Measurements from ENCODE around the gene KLHL24. TPM values are rescaled to one million over a fixed set of nuclear protein-coding genes. Genes with fewer than 3 reads are reported as not detected.

KLHL24 gene
- total and polyA plus RNA-seq, 4 experiments from 2014 or later = 38.9 to 108 (median 75.3) TPM

DNA sequence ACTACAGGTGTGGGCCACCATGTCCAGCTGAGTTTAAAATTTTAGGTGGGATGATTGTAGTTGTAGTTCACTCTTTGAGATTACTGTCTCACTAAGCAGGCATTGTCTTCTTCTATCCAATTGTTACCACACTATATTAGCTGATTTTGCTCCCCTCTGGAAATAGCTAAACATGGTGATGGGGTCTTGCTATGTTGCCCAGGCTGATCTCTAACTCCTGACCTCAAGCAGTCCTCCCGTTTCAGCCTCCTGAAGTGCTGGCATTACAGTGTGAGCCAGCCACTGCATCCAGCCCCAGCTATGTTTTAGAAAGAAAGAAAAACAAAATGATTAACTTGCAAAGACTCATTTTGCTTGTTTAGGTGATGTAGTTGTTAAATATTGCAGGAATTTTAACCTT, 92.8 kb downstream of the KLHL24 start:
- H3K9me3 ChIP-seq (ENCODE audit: control insufficient read depth in 1 of 2, low read length in 2 of 2) = no peaks in the 10 kb centered on the region
- Mint-ChIP-seq H3K4me1 (peaks cover 0 to 3% (median under 1%) of the 10 kb centered on the region in 4 donors), H3K4me3 (no peak overlapping the region), H3K27ac (peak overlapping the region in 3 of 7 donors; percentile 43 to 75 (median 44)), H3K27me3 (no peaks in the 10 kb centered on the region), H3K9me3 (no peaks in the 10 kb centered on the region), H3K36me3 (peaks cover 59 to 74% of the 10 kb centered on the region in 2 donors)
- intact Hi-C loops (cut with micrococcal nuclease) = no loop called here
- CTCF ChIA-PET (ENCODE audit: partially characterized antibody) = interaction anchor here (1.0 to 1.1 kb wide), 2 partner anchors 39 to 67 kb away, joined by 3 to 4 read pairs; no protein-coding TSS in a partner anchor
- POLR2A ChIA-PET (ENCODE audit: partially characterized antibody) = no interaction called here
- H3K27ac ChIP-seq (ENCODE audit: low read depth, low read length) = no peak overlapping the region
- no peaks in the 10 kb centered on the region for H3K4me1 ChIP-seq (ENCODE audit: insufficient read depth, low read length)
- peaks cover 32% of the 10 kb centered on the region for H3K36me3 ChIP-seq (ENCODE audit: insufficient read depth, low read length)
- no peak overlapping the region for H3K4me3 ChIP-seq (ENCODE audit: low read length in 2 of 2)
- H3K27me3 ChIP-seq (ENCODE audit: insufficient read depth, low read length) = no peaks in the 10 kb centered on the region
- DNase-seq = no peak

DNA sequence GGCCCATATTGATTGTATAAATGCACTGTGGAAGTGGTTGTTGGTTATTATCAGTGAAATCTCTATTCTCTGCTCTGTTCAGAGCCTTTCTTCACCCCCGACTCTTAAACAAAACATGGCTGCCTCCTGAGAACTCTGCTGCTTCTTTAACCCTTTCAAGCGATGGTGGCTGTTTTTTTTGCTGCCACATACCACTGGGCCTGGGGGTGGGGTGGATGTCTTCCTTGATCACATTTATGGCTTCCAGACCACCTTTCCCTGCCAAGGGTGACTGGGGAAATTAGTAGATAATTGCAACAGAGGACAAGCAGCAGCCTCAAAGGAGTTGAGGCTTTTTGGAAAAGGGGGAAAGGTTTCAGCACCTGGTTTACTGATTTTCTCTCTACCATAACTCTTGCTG, 94.9 kb downstream of the KLHL24 start:
- H3K4me3 Mint-ChIP-seq = no peak overlapping the region
- no peak overlapping the region for H3K27ac ChIP-seq (ENCODE audit: low read depth, low read length)
- H3K4me1 Mint-ChIP-seq = peaks cover 0 to 6% (median under 1%) of the 10 kb centered on the region in 4 donors
- H3K9me3 ChIP-seq (ENCODE audit: control insufficient read depth in 1 of 2, low read length in 2 of 2) = no peaks in the 10 kb centered on the region
- intact Hi-C loops (cut with micrococcal nuclease) = no loop called here
- H3K27me3 Mint-ChIP-seq = no peaks in the 10 kb centered on the region
- H3K9me3 Mint-ChIP-seq = no peaks in the 10 kb centered on the region
- ChIA-PET POLR2A (ENCODE audit: partially characterized antibody) (no interaction called here), CTCF (ENCODE audit: partially characterized antibody) (interaction anchor here (0.6 kb wide), 1 partner anchor 86 kb away, joined by 3 read pairs; no protein-coding TSS in a partner anchor)
- H3K27me3 ChIP-seq (ENCODE audit: insufficient read depth, low read length) = no peaks in the 10 kb centered on the region
- DNase-seq = no peak
- H3K27ac Mint-ChIP-seq = no peak overlapping the region
- H3K36me3 Mint-ChIP-seq = peaks cover 69 to 81% of the 10 kb centered on the region in 2 donors
- H3K36me3 ChIP-seq (ENCODE audit: insufficient read depth, low read length) = peaks cover 30% of the 10 kb centered on the region
- H3K4me1 ChIP-seq (ENCODE audit: insufficient read depth, low read length) = no peaks in the 10 kb centered on the region
- H3K4me3 ChIP-seq (ENCODE audit: low read length in 2 of 2) = no peak overlapping the region

DNA sequence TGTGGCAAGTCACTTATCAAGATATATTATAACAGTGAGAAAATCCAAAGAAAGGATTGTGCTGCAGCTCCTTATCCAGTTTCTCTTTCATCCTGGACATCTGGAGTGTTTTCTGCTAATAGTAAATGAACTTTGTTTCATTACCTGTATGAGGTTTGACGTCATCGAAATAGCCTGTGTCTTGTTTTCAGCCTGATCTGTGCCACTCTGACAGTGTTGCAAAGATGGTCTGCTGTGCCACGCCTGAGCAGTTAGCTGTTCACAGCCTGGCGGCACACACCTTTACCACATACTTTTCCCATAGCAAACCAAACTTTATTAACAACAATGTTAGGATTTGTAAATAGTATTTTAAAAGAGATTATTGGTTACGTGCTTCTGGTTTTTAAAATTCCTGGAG, 96.2 kb downstream of the KLHL24 start:
- Mint-ChIP-seq H3K9me3 (no peaks in the 10 kb centered on the region), H3K4me1 (peaks cover 0 to 6% (median under 1%) of the 10 kb centered on the region in 4 donors), H3K27ac (no peak overlapping the region), H3K27me3 (no peaks in the 10 kb centered on the region), H3K4me3 (no peak overlapping the region), H3K36me3 (peaks cover 68 to 78% of the 10 kb centered on the region in 2 donors)
- H3K36me3 ChIP-seq (ENCODE audit: insufficient read depth, low read length) = peaks cover 28% of the 10 kb centered on the region
- no peak for DNase-seq
- no peaks in the 10 kb centered on the region for H3K4me1 ChIP-seq (ENCODE audit: insufficient read depth, low read length)
- no peaks in the 10 kb centered on the region for H3K27me3 ChIP-seq (ENCODE audit: insufficient read depth, low read length)
- intact Hi-C loops (cut with micrococcal nuclease) = no loop called here
- CTCF ChIA-PET (ENCODE audit: partially characterized antibody) = no interaction called here
- H3K4me3 ChIP-seq (ENCODE audit: low read length in 2 of 2) = no peak overlapping the region
- no peaks in the 10 kb centered on the region for H3K9me3 ChIP-seq (ENCODE audit: control insufficient read depth in 1 of 2, low read length in 2 of 2)
- H3K27ac ChIP-seq (ENCODE audit: low read depth, low read length) = no peak overlapping the region
- POLR2A ChIA-PET (ENCODE audit: partially characterized antibody) = no interaction called here

DNA sequence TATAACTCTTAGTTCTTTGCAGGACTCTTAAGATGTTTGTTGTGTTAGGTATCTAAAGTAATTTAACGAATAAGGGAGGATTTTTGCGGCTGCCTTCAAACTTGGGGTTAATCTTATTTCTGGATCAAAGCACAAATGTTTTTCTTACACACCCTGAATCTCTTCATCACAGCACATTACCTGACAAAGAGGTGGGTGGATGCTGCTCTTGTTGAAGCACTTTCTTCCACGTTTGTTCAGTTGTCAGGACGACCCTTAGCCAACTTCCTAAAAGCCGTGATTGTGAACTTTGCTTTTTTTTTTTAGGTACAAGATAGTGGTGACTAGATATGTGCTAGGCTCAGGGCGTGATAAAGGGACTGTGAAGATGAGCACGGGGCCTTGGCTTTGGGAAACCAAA, 98.1 kb downstream of the KLHL24 start:
- Mint-ChIP-seq H3K9me3 (no peaks in the 10 kb centered on the region), H3K4me3 (no peak overlapping the region), H3K27ac (peak overlapping the region in 1 of 7 donors; percentile 1), H3K4me1 (peaks cover 0 to 6% (median under 1%) of the 10 kb centered on the region in 4 donors), H3K27me3 (no peaks in the 10 kb centered on the region), H3K36me3 (peaks cover 71 to 76% of the 10 kb centered on the region in 2 donors)
- H3K27me3 ChIP-seq (ENCODE audit: insufficient read depth, low read length) = no peaks in the 10 kb centered on the region
- no peaks in the 10 kb centered on the region for H3K9me3 ChIP-seq (ENCODE audit: control insufficient read depth in 1 of 2, low read length in 2 of 2)
- peaks cover 31% of the 10 kb centered on the region for H3K36me3 ChIP-seq (ENCODE audit: insufficient read depth, low read length)
- H3K4me3 ChIP-seq (ENCODE audit: low read length in 2 of 2) = no peak overlapping the region
- POLR2A ChIA-PET (ENCODE audit: partially characterized antibody) = no interaction called here
- no peaks in the 10 kb centered on the region for H3K4me1 ChIP-seq (ENCODE audit: insufficient read depth, low read length)
- intact Hi-C loops (cut with micrococcal nuclease) = no loop called here
- H3K27ac ChIP-seq (ENCODE audit: low read depth, low read length) = no peak overlapping the region
- no peak for DNase-seq
- CTCF ChIA-PET (ENCODE audit: partially characterized antibody) = no interaction called here

Other genes starting within 250 kb of the KLHL24 start
- gene MCF2L2, start 207.0 kb upstream of the KLHL24 start, total RNA-seq = 1 to 10 TPM; 6.5 to 7.3 TPM
- 1 to 10 TPM in 1 of 2 donors, under 1 TPM in 1; 0.37 to 3.7 TPM for gene MCF2L2, start 207.0 kb upstream of the KLHL24 start, polyA plus RNA-seq
- gene KLHL6, start 79.9 kb upstream of the KLHL24 start, total RNA-seq = 10 to 100 TPM; 55.9 to 56.1 TPM
- 10 to 100 TPM in 1 of 2 donors, 1 to 10 TPM in 1; 8.4 to 23.1 TPM for gene KLHL6, start 79.9 kb upstream of the KLHL24 start, polyA plus RNA-seq
- 10 to 100 TPM; 25.6 to 26.9 TPM for gene YEATS2, start 62.2 kb downstream of the KLHL24 start, total RNA-seq
- 1 to 10 TPM; 1.6 to 7.5 TPM for gene YEATS2, start 62.2 kb downstream of the KLHL24 start, polyA plus RNA-seq
- 1 to 10 TPM; 1.0 to 3.1 TPM for gene MAP6D1, start 190.0 kb downstream of the KLHL24 start, total RNA-seq
- under 1 TPM in 1 of 2 donors, not detected in 1; 0.31 TPM for gene MAP6D1, start 190.0 kb downstream of the KLHL24 start, polyA plus RNA-seq
- 10 to 100 TPM; 46.9 to 50.2 TPM for gene PARL, start 249.3 kb downstream of the KLHL24 start, total RNA-seq
- gene PARL, start 249.3 kb downstream of the KLHL24 start, polyA plus RNA-seq = 100 to 1,000 TPM; 100 to 168 TPM